Measurements from ENCODE around the gene GRIA4.

GRCh38 chr11:105935791-105936190, 325.9 kb downstream of the GRIA4 start:
- TF ChIP-seq GATA2 (IDR thresholded peaks at IDR 0.05; ENCODE audit: low read depth, low read length) (no peak), GATA3 (IDR thresholded peaks at IDR 0.05; ENCODE audit: low read depth, low read length) (no peak)
